DMS114 treated with DMSO at 0.1 percent for 48 hours (cell line): ENCODE data around the gene BRSK1.
A peak's percentile ranks its signal among the peaks of the same experiment; 100 is the strongest.

ENCODE experiments used
- DNase-seq: peaks from one replicate; lab custom pipeline; 2025; ENCODE audit not compliant: unreplicated experiment; lab: John Stamatoyannopoulos, UW

The BRSK1 gene

DNA sequence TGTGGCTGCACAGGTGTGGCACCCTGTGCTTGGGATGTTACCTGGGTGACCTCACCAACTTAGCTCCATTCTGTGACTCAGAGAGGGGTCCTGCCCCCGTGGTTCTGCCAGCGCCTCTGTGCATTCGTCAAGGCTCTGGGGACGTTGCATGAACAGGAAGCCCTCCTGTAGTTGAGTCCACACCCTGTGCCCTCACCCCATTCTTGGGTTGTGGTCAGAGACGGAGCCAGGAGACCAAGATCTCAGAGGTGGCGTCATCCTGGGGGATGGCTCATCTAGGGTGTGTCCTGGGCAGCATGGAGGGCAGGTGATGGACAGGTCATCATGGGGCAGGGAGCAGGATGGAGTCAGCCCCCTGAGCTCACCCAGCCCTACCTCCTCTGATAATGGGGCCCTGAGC, 68.2 kb downstream of the BRSK1 start:
- DNase-seq = no peak

DNA sequence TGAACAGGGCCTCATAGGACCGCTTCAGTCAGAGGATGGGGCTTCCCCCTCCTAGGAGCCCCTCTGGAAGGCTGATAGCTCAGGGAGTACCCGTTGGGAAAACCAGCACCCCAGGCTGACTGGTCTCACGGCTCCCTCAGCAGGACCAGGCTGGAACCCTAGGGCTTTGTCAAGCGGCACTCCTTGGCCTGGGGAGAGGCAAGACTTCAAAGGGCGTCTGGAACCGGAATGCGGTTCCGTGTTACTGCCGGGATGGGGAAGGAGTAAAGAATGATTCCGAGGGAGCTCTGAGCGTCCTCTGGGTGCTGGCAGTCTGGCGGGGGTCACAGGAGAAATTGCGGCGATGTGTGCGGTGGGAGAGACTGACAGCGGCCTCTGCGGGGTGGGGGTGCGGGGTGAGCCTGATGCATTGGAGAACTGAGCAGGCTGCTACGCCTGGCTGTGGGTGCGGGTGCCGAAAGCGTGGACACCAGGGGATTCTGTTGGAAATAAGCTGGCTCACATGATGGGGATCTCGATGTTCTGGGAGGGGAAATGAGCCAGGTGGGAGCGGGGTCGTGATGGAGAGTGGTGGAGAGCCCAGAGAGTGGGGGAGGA, 68.8 kb downstream of the BRSK1 start:
- no peak for DNase-seq

DNA sequence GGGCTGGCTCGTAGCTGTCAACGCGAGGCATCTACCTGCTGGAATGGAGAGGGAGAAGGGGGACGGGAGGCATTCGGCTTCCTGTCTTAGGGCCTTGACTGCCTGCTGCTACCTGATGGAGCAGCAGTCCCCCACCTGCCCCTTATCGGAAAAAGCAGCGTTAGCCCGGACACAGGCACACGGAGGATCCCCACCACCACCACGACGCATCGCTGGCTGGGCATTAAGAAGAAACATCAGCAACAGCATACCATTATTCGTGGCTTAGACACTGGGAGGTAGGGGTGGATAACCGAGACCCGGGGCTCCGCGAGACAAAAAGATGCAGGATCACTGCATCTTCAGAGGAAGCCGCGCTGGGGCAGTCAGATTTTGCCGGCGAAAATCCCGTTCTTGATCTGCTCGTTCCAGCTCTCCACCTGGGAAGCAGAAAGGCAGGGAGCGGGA, 69.6 kb downstream of the BRSK1 start:
- no peak for DNase-seq

DNA sequence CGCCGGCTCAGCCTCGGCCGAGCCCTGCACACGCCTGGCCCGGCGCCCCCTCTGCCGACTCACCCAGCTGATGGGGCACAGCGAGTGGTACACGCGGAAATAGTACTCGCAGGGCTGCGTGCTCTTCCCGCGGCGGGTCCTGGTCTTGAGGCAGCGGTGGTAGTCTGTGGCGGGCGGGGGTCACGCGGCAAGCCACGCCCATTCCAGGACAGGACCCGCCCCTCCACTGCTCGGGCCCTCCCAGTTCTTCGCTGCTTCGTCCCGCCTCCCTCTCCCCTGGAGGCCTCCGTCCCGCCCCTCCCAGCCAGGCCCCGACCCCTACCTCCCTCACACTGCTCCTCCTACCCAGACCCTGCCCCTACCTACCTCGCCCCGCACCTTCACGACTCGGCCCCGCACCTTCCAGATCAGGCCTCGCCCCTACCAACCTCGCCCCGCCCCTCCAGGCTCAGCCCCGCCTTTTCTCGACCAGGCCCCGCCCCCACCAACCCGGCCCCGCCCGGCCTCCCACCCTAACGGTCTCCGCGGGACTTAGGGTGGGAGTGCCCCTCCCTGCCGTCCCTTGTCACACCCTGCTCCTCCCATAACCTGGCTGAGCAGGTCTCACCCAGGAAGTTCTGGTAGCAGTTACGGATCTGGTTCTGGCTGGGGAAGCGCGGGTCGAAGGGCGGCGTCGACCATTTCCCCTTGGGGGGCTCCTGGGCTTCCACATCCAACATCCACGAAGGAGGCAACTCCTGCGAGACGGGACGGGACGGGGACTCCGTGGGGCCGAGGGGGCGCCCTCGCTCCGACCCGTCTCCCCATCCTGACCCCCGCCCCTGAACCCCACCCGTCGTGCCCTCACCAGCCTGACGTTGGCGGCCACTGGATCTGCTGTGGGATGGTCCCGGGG, 70.3 kb downstream of the BRSK1 start:
- peak; percentile 66 for DNase-seq

DNA sequence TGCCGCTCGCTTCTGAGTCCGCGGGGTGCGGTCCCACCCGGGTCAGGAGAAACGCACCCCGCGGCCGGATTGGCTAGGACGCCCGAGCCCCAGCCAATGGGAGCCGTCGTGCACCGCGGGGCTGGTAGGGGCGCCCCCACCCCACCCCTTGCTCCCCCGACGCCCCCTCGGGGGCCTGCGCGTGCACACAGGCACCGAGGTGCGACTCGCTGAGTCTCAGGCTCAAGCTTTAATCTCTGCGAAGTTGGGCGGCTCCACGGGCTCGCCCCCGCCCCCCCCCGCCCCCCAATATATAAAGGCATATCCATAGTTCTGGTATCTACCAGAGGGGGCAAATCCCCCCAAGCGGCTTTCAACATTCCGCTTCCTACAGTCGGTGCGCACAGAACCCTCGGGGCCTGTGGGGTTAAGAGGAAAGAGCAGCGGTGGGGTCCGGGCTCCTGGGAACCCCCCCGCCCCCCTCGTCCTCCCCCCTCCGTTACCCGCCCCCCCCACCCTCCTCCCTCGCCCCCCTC, 71.0 kb downstream of the BRSK1 start, which contains the start of gene COX6B2:
Gene COX6B2 (minus strand): TSS at position 22 of the 515 bp plus-strand sequence. CDS start 198 bp downstream, outside the sequence.
- no peak for DNase-seq

DNA sequence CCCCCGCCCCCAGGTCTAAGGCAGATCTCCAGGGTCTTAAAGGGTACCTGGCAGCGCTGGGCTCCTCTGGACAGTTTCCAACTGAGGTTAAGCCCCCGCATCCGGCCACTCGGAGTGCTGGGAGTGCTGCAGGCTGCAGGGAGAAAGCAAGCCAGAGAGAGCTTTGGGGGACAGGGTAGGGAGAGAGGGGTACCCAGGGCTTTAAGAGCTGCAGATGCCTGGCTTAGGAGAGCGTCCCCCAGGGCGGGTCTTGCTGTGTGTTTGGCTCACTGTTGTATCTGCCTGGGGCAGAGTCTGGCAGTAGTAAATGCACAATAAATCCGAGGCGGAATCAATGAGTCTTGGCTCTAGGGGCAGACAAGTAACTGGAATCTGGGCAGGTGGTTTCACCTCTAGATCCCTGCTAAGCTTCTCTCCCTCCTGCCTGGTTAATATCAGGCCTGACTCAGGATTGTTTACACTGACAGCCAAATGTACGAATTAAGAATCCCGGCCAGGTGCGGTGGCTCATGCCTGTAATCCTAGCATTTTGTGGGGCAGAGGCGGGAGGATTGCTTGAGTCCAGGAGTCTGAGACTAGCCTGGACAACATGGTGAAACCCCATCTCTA, 71.5 kb downstream of the BRSK1 start:
- no peak for DNase-seq

DNA sequence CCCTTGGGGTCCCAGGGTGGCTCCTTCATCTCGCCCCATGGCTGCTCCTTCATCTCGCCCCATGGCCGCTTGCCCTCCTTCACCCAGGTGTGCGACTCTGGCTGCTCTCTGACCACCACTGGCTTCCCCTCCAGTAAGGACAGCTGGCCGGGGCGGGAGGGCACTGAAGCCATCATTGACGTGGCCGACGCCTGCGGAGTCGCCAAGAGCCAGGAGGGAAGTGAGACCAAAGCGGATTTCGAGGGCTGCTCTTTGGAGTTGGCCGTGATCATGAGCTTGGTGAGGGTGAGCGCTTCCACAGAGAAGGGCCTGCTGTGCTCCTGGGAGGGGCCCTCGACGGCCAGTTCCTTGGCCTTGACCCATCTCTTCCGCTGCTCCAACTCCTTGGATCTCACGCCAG, 74.7 kb downstream of the BRSK1 start:
- no peak for DNase-seq

DNA sequence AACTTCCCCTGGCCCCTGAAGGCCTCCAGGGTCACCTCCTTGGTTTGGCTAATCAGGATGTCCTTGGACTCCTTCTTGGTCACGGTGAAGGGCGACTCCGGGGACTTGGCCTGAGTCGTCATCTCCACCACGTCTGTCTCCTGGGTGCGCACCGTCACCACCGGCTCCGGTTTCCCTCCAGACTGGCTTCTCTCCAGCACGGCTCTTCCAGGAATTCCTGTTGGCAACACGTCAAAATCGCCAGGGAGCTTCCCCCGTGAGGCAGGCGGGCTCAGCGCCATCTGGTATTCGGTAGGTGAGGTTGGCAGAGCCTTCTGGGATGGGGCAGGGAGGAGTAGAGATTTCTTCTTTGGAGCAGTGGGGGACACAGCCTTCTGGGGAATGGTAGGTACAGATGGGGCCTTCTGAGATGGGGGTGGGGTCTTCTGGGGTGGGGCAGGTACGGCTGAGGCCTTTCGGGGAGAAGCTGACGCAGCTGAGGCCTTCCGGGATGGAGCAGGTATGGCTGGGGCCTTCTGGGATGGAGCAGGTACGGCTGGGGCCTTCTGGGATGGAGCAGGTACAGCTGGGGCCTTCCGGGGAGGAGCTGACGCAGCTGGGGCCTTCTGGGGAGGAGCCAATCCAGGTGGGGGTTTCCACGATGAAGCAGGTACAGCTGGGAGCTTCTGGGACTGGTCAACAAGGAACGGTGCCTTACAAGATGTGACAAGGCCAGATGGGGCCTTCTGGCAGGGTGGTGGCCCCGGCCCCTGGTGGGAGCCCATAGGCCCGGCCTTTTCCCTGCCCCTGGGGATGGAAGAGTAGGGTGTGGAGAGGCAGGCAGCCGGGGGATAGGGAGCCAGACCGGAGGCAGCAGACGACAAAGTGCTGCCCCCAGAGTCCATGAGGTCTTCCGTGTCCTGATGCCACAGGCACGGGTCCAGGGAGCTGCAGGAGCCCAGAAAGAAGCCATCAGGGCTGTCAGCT, 75.4 kb downstream of the BRSK1 start:
- no peak for DNase-seq

DNA sequence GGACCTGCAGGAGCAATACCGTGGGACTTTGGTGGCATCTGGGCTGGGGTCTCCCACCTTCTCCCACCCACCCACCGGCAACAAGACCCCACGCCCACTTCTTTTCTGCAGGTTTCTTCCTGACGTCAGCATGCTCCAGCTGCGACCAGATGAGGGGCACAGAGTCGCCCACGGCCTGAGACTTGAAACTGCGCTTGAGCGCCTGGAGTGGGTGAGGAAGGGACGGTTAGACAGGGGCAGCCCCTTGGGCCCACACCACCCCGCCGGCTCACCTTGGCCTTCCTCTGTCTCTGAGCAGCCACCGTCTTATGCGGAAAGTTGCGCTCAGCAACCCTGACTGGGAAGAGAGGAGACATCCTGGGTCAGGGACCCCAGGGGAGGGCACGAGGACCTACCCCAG, 77.1 kb downstream of the BRSK1 start:
- DNase-seq = no peak
